ENCODE results near the gene HS3ST2.
"Not testable (repeated sequence)": the region's sequence is repeated elsewhere in the genome, so short reads cannot be mapped to it uniquely, and the experiment has no call there.

HS3ST2 gene

DNA sequence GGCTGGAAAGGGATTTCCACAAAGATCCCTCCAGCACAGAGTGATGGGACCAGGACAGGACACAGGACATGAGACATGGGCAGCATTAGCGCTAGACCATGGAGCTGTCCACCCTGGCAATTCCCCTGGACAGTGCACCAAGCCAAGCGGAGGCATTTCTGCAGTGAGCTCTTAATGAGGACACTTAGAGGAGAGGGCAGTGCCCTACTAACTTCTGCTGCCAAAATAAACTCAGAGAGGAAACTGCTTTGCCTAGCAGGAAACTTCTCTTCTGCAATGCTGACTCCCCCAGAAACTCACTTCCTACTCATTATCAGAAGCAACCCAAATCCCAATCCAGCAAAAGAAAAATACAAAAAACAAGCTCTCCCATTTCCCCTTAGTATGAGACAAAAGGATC, 119.2 kb downstream of the HS3ST2 start:
- no peak for DNase-seq (ENCODE audit: low read depth)

DNA sequence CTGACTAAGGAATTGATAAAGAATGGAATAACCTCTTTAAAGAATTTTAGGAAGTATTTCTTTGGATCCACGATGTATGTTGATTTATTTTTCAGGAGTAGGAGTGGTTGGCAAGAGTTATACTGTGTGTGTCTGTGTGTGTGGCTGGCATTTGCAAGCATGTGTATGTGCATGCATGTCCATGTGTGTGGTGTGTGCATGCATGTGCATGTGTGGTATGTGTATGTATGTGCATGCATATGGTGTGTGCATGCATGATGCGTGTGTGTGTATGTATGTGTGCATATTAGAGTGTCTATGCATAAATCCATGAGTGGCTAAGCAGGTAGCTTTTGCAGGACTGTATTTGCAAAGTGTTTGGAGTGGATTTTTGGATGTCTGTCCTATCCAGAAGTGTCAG, 120.8 kb downstream of the HS3ST2 start:
- no peak for DNase-seq (ENCODE audit: low read depth)

DNA sequence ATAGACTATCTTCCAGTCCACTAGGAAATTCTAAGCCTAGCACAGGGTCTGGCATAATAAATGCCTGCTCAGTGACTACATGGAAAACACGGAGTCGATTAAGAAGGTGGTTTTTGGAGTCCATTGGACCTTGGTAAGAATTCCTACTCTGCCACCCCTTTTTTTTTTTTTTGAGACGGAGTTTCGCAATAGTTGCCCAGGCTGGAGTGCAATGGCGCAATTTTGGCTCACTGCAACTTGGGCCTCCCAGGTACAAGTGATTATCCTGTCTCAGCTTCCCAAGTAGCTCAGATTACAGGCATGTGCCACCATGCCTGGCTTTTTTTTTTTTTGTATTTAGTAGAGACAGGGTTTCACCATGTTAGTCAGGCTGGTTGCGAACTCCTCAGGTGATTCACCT, 123.2 kb downstream of the HS3ST2 start:
- no peak for DNase-seq (ENCODE audit: low read depth)

DNA sequence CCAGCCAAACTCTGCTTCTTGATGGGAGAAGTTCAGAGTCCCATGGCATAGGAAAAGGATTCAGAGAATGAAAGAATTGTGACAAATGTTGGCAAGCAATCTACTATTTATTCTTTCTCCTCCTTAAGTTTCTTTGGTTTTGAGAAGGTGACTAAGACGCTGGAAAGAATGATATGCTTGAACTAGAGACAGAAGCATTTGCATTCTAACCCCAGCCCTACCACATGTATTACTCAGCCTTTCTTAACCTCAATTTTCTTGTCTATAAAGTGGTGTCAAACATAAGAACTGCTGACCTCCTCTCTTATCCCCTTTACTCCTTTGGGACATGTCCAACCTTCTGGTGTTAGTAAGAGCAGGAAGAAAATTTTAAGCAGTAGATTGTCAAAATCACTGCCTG, 124.7 kb downstream of the HS3ST2 start:
- DNase-seq (ENCODE audit: low read depth): no peak

DNA sequence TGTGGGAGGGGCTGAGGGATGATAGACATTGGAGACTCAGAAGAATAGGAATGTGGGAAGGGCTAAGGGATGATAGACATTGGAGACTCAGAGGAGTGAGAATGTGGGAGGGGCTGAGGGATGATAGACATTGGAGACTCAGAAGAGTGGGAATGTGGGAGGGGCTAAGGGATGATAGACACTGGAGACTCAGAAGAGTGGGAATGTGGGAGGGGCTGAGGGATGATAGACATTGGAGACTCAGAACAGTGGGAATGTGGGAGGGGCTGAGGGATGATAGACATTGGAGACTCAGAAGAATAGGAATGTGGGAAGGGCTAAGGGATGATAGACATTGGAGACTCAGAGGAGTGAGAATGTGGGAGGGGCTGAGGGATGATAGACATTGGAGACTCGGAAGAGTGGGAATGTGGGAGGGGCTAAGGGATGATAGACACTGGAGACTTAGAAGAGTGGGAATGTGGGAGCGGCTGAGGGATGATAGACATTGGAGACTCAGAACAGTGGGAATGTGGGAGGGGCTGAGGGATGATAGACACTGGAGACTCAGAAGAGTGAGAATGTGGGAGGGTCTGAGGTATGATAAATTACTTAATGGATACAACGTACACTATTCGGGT, 125.9 kb downstream of the HS3ST2 start:
- DNase-seq (ENCODE audit: low read depth): not testable (repeated sequence)

DNA sequence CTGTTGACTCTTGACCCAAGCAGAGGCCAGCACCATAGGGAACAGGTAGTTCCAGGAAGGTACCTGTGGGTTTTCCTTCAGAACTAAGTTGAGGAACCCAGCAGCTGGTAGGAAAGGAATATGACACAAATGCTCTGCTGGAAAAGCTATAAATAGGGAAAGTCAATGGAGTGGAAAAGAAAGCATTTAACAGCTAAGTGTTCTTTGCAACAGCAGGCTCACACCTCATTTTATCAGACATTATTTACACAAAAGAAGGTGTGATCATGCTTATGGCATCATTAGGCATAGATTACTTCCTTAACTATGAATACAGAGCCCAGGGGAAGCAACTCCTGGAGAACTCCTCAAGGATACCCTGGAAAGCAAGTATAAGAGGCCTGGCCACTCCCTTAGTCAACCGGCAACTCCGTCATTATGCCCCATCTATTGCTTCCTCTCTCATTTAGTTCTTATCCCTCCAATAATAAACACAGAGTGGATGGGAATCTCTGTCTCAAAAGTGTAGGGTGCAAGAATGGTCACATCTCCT, 128.1 kb downstream of the HS3ST2 start:
- no peak for DNase-seq (ENCODE audit: low read depth)

DNA sequence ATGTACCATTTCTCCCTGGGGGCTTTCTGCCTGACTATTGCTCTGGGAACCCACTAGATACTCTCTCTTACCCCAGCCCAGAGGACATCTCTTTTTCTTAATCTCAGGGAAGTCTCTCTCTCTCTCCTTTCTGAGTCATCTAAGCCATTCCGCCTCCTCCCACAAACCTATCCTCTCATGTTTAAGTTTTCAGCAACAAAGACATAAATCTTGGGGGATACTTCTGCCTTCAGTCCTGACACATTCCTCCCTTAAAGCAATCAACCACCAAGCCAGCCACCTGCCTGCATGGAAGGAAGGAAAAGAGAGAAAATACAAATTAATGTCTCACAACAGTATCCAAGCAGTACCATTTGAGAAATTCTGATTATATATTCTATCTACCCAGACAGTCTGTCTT, 128.8 kb downstream of the HS3ST2 start:
- DNase-seq (ENCODE audit: low read depth): no peak

DNA sequence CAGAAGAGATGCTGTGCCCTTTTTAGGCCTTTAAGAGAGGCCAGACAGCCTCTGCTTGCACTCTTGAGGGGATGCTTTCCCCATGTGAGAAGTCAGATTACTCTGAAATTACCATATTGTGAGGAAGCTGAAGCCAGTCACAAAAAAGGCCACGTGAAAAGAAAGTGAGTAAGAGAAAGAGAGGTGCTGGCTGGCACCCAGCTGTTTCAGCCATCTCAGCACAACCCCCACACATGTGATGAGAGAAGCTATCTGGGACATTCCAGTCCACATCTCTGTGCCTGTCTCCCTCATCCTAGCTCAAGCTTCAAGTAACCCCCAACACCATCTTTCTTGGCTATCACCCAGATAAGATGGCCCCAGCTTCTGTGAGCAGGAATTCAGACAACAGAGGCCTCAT, 131.4 kb downstream of the HS3ST2 start:
- no peak for DNase-seq (ENCODE audit: low read depth)

DNA sequence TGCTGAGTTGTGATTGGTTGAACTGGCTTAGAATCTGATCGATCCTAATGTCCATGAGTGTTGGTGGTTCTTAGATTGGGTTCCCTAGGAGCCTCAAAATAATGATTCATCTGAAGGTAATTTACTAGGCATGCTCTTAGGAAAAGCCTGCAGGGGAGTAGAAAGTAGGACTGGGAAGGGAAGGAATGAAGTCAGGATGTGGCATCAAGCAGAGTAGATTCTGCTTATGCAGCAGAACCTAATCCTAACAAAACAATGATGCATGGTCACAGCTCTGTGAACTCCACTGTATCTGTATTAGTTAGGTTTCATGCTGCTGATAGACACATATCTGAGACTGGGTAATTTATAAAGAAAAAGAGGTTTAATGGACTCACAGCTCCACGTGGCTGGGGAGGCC, 132.5 kb downstream of the HS3ST2 start:
- DNase-seq (ENCODE audit: low read depth): no peak

DNA sequence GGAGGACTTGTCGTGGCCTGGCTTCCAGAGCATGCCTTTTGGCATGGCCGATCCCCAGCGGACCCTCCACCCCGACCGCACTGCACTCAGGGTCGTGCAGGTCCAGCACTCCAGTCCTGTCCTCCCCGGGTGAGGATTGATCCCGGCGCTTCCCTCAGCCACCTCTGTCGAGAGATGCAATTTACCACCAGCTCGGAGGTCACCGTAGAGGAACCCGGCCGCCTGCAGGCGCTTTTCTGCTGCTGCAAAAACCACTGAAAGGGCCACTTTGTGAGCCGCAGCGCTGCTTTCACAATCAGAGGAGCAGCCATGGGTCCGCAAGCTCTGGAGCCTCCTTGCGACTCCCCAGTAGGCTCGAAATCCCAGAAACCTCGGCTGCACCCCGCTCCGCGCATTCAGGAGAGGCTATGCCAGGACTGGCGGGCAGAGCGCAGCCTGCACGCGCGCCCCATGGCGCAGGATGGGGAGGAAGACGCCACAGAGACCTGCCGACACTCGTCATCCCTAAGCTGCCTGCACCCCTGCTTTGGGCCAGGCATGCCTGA, 134.2 kb downstream of the HS3ST2 start:
- DNase-seq (ENCODE audit: low read depth): no peak

DNA sequence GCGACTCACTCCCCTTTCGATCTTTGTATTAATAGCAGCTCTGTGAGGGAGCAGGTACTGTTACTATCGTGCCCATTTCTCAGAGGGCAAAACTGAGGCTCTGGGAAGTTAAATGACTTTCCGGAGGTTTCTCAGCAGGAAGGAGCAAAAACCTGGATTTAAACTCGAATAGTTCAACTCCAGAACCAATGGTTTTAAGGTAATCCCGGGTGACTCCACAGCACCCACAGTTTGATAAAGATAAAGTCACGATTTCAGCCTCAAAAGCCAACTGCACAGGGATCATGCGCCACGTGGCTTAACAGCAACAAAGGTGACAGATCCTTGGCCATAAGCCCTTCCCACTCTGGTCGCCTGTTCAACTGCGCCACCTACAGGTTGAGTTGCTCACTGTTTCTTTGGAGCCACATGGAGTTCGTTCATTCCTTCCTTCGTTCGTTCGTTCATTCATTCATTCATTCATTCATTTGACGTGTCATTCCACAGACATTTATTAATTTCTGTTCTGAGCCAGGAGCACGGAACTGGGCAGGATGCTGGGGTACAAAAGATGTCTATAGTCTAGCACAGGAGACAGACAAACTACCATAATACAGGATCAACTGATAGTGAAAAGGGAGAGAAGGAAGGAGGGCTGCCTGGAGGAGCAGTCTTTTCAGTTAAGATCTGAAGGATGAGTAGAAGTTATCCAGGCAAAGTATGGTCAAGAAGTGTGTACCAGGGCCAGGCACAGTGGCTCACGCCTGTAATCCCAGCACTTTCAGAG, 134.8 kb downstream of the HS3ST2 start:
- DNase-seq (ENCODE audit: low read depth): peak; percentile 22

DNA sequence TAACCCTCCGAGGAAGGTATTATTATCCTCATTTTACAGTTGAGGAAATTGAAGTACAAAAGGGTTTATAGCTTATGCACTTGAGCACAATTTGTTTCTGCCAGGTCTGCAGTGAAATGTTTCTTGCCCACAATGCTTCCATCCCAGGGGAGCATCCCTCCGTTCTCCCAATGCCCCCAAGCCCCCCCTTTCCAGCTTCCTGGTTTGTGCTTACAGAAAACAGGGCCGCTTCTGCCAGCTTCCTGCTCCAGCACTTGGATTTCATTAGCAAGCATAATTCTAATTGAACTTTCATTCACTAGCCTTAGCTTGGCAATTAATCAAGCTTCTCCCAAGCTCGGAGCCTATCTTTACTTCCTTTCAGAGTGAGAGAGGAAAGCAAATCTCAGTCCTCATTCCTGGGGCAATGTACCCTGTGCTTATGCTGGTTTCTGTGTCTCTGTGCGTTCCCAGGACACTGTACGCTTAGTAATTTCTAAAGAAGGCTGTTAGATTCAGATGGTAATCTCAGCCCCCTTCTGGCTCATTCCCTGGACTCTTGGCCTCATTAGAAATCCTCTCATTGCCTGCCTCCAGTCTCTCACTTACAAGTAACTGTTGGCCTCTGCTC, 141.6 kb downstream of the HS3ST2 start:
- no peak for DNase-seq (ENCODE audit: low read depth)

DNA sequence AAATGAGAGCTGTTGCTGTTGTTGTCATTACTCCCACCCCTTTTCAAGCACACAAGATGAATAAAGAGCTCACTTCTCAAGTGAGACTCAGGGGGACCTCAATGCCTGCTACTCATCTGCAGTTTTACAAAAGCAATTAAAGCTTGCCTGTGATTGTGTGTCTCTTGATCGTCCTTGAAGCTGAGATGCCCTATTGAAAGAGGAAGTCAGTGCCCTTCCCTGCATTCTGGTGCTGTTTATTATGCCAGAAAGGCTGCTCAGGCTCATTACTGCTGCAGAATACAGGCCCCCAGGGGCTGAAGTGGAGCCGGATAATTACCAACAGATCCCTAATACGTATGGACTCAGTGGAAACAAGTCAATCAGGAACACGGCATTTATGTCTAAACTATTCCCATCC, 147.2 kb downstream of the HS3ST2 start:
- DNase-seq (ENCODE audit: low read depth): no peak

DNA sequence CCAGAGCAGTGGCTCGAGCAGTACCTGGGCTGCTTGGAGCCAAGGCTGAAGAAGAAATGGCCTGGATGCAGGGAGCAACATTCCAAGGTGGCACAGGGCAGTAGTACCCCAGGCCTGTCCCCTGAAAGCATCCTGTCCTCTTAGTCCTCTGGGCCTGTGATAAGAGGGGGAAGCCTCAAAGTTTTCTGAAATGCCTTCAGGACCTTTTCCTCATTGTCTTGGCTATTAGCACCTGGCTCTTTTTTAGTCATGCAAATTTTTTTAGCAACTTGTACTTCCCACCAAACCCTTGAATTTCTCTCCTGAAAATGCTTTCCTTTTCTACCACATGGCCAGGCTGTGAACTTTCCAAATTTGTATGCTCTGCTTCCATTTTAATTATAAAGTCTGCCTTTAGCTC, 148.9 kb downstream of the HS3ST2 start:
- no peak for DNase-seq (ENCODE audit: low read depth)

Data from HS-5 (cell line).